ENCODE results near the gene SH3RF2. TPM values are rescaled to one million over a fixed set of nuclear protein-coding genes. Genes with fewer than 3 reads are reported as not detected.

Gene SH3RF2
- total and polyA plus RNA-seq, 9 donors: 0.30 to 6.5 (median 0.81) TPM

DNA sequence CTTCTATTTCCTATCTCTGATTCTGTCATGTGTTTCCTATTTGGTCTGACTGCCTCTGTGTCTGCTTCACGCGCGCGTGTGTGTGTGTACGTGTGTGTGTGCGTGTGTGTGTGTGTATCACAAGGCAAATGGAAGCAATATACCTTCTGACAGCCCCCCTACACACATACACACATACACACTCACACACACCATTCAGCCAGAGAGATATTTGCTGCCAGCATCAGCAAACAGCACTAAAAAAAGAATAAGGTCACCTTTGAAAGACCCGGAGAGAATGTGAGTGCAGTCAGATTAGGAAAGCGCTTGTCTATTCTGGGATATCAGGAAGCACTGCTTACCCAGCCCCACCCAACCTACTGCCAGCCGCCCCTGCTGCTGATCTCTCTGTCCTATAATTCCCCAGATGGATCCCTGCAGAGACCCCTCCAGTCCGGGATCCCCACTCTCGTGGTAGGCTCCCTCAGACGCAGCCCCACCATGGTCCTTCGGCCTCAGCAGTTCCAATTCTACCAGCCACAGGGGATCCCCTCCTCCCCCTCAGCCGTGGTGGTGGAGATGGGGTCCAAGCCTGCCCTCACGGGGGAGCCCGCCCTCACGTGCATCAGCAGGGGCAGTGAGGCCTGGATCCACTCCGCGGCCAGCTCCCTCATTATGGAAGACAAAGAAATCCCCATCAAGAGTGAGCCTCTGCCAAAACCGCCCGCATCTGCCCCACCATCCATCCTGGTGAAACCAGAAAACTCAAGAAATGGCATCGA is 123.3 kb downstream of the SH3RF2 start:
- Histone ChIP-seq H3K4me3 (no peak overlapping the region), H3K36me3 (no peaks in the 10 kb centered on the region), H3K4me1 (ENCODE audit: insufficient read depth) (no peaks in the 10 kb centered on the region), H3K27me3 (no peaks in the 10 kb centered on the region), H3K9me3 (no peaks in the 10 kb centered on the region), H3K27ac (no peak overlapping the region)
- TF ChIP-seq POLR2A (IDR thresholded peaks at IDR 0.05): no peak
- TF ChIP-seq, protein P1, sequence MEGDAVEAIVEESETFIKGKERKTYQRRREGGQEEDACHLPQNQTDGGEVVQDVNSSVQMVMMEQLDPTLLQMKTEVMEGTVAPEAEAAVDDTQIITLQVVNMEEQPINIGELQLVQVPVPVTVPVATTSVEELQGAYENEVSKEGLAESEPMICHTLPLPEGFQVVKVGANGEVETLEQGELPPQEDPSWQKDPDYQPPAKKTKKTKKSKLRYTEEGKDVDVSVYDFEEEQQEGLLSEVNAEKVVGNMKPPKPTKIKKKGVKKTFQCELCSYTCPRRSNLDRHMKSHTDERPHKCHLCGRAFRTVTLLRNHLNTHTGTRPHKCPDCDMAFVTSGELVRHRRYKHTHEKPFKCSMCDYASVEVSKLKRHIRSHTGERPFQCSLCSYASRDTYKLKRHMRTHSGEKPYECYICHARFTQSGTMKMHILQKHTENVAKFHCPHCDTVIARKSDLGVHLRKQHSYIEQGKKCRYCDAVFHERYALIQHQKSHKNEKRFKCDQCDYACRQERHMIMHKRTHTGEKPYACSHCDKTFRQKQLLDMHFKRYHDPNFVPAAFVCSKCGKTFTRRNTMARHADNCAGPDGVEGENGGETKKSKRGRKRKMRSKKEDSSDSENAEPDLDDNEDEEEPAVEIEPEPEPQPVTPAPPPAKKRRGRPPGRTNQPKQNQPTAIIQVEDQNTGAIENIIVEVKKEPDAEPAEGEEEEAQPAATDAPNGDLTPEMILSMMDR (IDR thresholded peaks at IDR 0.05): no peak
- TF ChIP-seq EP300 (IDR thresholded peaks at IDR 0.05): no peak
- 69 to 74% (median 69%) methylated on average over 22 of the region's 22 CpGs for WGBS, 3 donors
- intact Hi-C loops (cut with DNase I): no loop called here
- no peak for DNase-seq

GRCh38 chr5:146060221-146060585 is 123.8 kb downstream of the SH3RF2 start:
- WGBS, 3 donors: 90 to 92% (median 91%) methylated on average over 5 of the region's 5 CpGs
- DNase-seq: no peak
- intact Hi-C loops (cut with DNase I): no loop called here
- Histone ChIP-seq H3K27ac (no peak overlapping the region), H3K4me3 (no peak overlapping the region), H3K36me3 (no peaks in the 10 kb centered on the region), H3K27me3 (no peaks in the 10 kb centered on the region), H3K4me1 (ENCODE audit: insufficient read depth) (no peaks in the 10 kb centered on the region), H3K9me3 (no peaks in the 10 kb centered on the region)
- TF ChIP-seq, protein P1 (IDR thresholded peaks at IDR 0.05): no peak

- Histone ChIP-seq H3K4me1 (ENCODE audit: insufficient read depth) (no peaks in the 10 kb centered on the region), H3K27ac (no peak overlapping the region), H3K9me3 (no peaks in the 10 kb centered on the region), H3K36me3 (no peaks in the 10 kb centered on the region), H3K4me3 (no peak overlapping the region), H3K27me3 (no peaks in the 10 kb centered on the region)
- TF ChIP-seq POLR2A (IDR thresholded peaks at IDR 0.05): no peak
- no peak for TF ChIP-seq EP300 (IDR thresholded peaks at IDR 0.05)
- TF ChIP-seq, protein P1 (IDR thresholded peaks at IDR 0.05): no peak
- 92 to 97% (median 96%) methylated on average over 8 of the region's 8 CpGs for WGBS, 3 donors
- DNase-seq: no peak
- intact Hi-C loops (cut with DNase I): no loop called here
Observed at GRCh38 chr5:146066968-146067367, 130.6 kb downstream of the SH3RF2 start.

GRCh38 chr5:146068206-146068605 is 131.8 kb downstream of the SH3RF2 start:
- Histone ChIP-seq H3K27me3 (no peaks in the 10 kb centered on the region), H3K36me3 (no peaks in the 10 kb centered on the region), H3K4me3 (no peak overlapping the region), H3K27ac (no peak overlapping the region), H3K9me3 (no peaks in the 10 kb centered on the region), H3K4me1 (ENCODE audit: insufficient read depth) (no peaks in the 10 kb centered on the region)
- 56 to 66% (median 61%) methylated on average over 9 of the region's 9 CpGs for WGBS, 3 donors
- intact Hi-C loops (cut with DNase I): no loop called here
- no peak for DNase-seq
- no peak for TF ChIP-seq EP300 (IDR thresholded peaks at IDR 0.05)
- no peak for TF ChIP-seq POLR2A (IDR thresholded peaks at IDR 0.05)
- TF ChIP-seq, protein P1 (IDR thresholded peaks at IDR 0.05): no peak

Data from ovary (tissue), 9 donors.